GM21529 (cell line): ENCODE measurements around the gene RPLP2.

ENCODE experiments used
- ATAC-seq: cut with Tn5 transposase; IDR thresholded peaks from one replicate; pipeline ENCODE4 v1.9.1; 2021; ENCODE audit not compliant: unreplicated experiment

The RPLP2 gene

DNA sequence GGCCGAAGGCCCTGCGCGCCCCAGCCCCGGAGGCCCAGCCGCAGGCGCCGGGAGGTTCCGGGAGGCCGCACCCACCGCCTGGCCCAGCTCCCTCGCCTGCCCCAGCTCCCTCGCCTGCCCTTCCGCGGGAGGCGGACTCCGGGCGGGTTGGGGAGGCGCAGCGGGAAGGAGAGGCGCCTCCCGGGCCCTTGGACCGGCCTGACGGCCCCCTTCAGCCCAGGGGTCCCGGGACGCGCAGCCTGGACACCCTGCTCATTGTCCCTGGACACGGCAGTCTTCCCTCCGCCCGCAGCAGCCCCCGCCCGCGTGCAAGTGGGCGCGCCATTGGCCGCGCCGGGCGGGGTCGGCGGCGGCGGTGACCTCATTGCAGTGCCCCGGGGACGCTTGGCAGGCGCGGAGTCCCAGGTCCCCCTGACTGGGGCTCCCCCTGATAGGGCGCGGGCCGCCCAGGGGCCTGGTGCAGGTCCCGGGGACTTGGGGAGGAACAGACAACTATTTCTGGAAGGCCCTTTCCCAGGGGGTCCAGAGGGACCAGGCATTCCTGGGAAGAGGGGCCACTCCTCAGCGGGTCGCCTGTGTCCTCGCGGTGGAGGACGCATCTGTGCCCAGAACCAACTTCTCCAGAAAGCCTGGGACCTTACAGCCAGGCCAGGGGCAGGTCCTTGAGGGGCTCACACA lies 23.5 kb downstream of the RPLP2 start:
- ATAC-seq: peak; percentile 24

DNA sequence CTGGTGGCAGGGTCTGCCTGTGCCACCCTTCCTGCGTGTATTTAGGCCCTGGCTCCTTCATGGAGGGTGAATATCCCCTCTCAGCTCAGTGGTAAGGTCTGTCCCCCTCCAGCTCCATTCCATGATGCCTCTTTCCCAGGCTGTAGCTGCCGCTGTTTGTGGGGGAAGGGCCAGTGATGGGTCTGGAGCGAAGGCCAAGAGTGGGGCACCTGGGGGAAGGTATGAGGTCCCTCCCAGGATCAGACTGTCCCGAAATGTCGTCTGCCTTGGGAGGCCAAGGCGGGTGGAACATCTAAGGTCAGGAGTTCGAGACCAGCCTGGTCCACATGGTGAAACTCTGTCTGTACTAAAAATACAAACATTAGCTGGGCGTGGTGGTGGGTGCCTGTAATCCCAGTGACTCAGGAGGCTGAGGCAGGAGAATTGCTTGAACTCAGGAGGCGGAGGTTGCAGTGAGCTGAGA lies 24.1 kb downstream of the RPLP2 start:
- ATAC-seq: no peak

DNA sequence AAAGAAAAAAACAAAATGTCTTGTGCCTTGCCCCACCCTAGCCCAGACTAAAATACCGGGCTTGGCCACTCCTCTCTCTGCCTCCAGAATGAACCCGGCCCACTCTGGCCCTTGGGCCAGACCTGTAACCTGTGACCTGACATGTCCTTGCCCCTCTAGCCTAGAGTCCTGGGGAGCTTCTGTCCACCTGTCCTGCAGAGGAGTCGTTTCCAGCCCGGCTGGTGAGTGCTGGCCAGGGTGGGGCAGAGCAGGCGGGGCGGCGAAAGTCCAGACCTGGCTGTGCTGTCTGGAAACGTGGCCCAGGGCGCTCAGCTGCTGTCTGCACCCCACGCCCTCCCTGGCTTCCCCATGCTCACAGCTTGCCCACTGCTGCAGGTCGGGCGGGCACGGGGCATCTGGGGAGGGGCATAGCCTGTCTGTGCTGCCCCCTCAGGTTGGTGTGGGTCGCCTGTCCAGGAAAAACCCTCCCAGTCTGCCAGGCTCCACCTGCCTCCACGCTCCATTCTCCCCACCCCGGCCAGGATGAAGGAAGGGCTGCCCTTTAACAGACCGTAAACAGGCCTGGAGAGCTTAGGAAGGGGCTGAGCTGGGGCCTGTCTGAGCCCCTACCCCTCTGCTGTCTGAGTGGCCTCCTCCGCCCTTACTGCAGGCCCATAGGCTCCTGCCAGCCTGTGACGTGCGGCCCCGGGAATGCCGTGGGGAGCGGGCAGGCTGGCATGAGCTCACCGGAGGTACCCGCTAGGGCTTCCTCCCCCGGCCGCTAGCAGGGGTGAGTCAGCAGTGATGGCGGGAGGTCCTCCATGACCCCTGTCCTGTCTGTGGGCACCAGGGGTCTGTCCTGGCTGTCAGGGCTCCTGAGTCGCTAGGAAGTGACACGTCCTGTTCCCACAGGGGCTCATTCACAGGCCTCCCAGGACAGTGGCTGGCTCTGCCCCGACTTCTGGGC lies 24.9 kb downstream of the RPLP2 start:
- ATAC-seq: no peak

DNA sequence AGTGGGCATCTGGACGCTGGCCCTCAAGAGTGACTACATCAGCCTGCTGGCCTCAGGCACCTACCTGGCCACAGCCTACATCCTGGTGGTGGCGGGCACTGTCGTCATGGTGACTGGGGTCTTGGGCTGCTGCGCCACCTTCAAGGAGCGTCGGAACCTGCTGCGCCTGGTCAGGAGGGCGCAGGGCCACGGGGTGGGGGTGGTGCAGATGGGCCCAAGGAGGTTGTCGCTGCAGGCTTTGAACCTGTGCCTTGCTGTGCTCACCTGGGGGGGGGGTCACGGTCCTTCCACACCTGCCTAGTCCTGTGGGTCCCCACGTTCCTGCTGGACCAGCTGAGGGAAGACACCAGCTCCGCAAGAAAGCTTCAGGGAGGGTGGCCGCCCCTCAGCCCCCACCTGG lies 26.5 kb downstream of the RPLP2 start:
- no peak for ATAC-seq

DNA sequence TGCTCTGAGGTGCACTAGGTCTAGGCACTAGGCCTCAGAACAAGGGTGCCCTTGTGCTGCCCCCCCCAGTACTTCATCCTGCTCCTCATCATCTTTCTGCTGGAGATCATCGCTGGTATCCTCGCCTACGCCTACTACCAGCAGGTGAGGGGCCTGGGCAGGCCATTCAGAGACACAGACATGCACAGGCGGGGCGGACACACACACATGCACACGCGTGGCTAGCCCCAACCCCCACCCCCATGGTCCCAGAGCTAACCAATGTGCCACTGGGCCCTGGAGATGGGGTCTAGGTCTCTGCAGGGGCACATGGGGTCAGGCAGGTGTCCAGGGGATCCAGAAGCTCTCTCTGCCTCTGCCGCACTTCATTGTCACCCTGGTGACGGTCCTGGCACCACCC lies 26.9 kb downstream of the RPLP2 start:
- no peak for ATAC-seq

DNA sequence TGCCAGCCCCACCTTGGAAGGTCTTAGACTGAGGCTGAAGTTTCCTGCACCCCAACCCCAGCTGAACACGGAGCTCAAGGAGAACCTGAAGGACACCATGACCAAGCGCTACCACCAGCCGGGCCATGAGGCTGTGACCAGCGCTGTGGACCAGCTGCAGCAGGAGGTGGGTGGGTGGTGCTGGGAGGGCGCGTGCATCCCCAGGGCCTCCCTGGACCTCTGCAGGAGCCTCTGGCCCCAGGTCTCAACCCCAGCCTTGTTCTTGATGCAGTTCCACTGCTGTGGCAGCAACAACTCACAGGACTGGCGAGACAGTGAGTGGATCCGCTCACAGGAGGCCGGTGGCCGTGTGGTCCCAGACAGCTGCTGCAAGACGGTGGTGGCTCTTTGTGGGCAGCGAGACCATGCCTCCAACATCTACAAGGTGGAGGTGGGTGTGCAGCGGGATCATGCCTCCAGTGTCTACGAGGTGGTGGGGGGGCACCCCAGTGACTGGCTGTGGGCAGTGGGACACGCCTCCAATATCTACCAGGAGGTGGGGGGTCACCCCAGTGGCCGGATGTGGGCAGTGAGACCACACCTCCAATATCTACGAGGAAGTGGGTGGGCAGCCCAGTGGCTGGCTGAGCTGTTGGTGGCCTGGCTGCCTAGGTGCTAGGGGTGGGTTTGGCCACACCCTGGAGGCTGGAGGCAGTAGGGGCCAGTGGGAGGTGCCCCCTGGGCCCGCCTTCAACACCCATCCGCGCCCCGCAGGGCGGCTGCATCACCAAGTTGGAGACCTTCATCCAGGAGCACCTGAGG lies 27.6 kb downstream of the RPLP2 start:
- no peak for ATAC-seq

DNA sequence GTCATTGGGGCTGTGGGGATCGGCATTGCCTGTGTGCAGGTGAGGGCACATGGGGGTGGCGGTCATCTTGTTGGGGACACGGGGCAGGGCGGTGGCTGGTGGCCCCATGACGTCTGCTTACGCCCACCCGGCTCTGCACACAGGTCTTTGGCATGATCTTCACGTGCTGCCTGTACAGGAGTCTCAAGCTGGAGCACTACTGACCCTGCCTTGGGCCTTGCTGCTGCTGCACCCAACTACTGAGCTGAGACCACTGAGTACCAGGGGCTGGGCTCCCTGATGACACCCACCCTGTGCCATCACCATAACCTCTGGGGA lies 28.2 kb downstream of the RPLP2 start:
- no peak for ATAC-seq

DNA sequence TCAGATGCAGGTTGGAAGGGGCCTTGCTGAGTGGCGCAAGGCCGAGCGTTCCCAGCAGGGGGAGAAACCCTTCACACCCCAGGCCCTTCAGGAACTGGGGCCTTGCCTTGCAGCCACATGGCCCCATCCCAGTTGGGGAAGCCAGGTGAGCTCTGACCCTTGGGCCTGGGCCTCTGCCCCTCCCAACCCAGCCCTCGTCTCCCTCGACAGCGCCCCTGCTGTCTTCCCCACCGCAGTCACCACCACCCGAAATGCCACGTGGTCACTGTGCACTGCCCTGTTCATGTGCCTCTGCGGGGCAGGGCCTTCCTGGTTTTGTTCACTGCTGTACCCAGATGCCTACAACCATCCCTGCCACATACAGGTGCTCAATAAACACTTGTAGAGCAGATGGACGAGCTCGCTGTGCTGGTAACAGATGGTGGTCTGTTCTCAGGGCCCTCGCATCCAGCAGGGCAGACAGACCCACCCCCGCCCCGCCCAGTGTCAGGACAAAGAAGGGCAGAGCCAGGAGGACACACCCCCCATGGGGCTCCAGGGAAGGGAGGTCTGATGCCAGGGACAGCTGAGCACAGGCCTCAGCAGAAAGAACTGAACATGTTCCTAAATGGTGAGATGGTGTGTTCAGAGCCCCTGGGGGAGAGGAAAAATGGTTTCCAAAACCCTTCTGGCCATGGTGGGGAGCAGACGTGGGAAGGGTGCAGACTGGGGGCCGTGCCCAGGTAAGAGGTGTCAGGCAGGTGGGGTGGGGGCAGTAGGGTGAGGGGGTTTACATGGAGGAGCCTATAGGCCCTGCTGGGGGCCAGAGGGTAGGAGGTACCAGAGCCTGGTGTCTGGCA lies 28.9 kb downstream of the RPLP2 start:
- ATAC-seq: no peak

DNA sequence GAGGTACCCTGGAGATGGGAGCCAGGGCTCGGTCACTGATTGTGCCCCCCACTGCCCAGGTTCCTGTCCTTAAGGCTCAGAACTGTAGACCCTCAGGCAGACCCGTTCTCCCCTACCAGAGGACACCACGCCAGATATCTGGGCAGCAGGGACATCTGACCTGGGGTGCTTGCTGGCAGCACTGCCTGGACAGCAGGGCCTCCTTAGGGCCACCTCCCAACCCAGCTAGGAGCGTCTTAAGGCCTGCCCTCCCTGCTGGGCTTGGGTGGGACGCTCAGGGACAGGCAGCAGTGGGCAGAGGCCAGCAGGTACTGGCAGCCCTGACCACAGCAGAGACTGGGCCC lies 29.5 kb downstream of the RPLP2 start:
- ATAC-seq: no peak

DNA sequence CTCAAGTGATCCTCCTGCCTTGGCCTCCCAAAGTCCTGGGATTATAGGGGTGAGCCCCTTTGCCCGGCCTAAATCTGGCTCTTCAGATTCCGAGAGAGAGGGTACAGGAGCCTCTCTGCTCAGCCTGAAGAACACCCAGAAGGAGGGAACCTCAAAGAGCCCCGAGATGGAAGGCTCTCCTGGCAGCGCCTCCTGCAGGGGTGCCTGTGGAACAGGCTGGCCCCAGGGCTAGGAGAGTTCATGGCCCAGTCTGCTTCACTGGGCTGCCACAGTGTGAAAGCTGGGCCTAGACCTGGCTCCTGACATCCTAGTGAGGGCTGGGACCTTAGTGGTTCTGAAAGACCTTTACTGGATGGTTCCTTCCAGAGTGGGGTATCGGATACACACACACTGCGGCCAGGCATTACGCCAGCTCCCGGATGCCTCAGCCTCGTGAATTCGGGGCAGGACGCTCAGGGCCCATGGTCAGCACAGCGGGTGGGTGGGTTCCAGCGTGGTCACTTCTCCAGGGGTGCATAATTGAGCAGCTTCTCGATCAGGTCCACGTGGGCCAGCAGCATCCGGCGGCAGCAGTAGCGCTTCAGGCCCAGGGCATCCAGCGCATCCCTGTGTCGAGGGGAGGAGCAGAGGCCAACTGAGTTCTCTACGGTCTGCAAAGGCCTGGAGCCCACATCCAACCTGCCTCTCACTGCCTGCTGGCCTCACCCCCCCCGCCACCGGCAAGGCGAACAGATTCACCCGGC lies 30.3 kb downstream of the RPLP2 start:
- ATAC-seq: no peak

DNA sequence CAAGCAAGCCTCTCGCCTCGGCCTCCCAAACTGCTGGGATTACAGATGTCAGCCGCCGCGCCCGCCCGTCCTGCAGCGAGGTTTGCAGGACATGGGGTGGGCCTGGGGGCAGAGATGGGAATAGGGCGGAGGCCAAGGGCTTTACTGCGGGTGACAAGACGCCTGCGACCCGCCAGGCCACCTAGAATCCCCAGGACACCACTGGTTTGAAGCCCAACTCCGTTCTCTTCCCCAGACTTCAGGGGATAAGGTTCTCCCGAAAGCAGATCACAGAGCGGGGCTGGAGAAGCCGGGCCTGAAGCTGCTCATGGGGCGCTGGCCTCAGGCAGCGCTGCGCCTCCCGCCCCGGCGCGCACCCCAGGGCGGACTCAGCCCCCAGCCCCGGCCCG lies 32.2 kb downstream of the RPLP2 start:
- peak; percentile 29 for ATAC-seq

DNA sequence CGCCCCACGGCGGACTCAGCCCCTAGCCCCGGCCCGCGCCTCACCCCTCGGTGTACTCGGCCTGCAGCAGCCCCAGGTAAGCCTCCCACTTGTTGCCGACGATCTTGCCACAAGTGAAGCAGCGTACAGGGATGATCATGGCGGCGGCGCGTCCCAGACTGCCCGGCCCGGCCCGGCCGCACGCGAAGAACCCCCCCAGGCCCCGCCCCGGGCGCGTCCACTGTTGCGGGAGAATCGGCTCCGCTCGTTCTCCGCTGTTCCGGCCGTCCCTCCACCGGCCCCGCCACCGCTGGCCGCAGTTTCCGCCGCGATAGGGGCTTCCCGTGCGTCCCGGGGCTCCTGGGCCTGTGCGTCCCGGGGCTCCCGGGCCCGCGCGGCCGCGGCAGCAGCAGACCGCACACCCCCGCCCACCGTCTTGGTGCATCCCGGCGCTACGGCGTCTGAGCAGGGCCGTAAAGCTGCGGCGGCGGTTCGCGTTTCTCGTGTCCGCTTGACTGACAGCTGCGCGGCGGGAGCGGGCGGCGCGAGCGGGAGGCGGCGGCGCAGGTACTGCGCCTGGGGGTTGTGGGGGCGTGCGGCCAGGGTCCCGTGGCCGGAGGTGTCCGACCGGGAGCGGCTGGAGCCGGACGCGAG lies 32.7 kb downstream of the RPLP2 start, which contains the start of the genes POLR2L and TSPAN4:
Gene POLR2L (minus strand): TSS at position 160 of the 633 bp plus-strand sequence. CDS start 21 bp downstream, at position 139.
Gene TSPAN4 (plus strand): TSS at position 483 of the 633 bp plus-strand sequence. CDS start 7,453 bp downstream, outside the sequence.
- peak; percentile 60 for ATAC-seq

DNA sequence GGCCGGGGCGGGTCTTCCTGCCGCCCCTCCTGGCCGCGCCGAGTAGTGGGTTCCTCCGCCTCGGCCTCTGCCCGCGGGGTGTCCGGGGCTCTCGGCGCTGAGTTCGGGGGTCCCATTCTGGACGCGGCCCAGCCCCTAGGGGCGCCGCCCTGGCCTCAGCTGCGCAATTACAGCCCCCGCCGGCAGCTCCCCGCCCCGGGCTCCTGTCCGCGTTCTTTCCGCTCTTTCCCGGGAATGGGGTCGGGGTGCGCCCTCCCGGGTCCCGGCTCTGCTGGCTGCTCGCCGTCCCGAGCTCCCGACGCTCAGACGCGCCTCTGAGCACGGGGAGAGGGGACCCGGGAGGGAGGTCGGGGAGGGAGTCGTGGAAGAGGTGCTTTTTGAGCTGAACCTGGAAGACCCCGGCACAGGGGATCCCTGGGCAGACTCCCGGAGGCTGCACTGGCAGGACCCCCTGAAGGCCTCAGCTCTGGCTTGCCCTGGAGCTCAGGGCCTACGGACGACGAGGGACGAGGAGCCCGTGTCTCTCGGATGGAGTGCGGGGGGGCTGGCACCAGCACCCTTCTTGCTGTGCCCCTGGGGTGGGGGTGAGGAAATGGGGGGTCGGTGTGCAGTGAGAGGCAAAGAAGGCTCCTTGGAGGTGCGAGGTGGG lies 33.4 kb downstream of the RPLP2 start:
- ATAC-seq: no peak

DNA sequence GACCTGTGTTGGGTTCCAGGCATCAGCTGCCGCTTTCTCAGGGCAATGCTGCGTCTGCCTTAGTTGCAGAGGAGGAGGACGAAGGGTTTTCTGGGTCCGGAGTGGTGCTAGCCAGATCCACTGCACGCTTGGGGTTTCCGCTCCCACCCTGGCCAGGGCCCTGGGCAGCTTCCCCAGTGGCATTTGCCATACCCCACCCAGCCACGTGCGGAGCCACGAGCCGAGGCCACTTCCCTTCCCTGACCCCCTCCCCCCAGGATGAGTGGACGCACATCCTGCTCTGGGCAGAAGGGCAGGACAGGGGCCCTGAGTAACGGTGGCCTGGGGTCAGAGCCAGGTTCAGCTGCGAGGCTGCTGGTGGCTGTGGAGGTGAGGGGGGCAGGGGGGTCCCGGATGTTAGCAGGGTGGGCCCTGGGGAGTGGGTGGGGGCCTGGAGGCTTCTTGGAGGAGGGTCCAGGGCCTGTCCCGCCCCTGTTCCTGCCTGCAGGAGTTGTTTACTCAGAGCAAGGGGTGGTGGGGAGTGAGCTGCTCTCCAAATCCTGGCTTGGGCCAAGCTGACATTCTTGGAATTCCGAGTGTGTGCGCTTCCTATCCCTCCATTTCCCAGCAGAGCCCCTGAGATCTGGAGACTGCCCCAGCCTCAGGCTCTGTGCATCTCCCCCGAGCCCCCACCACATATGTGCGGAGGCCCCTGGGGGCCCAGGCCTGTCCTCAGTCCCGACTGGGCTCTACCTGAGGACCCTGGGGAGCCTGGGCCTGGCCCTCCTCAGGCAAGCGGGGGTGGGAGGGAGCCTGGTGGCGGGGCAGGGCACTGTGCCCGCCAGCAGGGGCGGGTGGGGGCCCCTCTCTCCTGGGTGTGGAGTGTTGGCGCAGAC lies 34.3 kb downstream of the RPLP2 start:
- no peak for ATAC-seq

DNA sequence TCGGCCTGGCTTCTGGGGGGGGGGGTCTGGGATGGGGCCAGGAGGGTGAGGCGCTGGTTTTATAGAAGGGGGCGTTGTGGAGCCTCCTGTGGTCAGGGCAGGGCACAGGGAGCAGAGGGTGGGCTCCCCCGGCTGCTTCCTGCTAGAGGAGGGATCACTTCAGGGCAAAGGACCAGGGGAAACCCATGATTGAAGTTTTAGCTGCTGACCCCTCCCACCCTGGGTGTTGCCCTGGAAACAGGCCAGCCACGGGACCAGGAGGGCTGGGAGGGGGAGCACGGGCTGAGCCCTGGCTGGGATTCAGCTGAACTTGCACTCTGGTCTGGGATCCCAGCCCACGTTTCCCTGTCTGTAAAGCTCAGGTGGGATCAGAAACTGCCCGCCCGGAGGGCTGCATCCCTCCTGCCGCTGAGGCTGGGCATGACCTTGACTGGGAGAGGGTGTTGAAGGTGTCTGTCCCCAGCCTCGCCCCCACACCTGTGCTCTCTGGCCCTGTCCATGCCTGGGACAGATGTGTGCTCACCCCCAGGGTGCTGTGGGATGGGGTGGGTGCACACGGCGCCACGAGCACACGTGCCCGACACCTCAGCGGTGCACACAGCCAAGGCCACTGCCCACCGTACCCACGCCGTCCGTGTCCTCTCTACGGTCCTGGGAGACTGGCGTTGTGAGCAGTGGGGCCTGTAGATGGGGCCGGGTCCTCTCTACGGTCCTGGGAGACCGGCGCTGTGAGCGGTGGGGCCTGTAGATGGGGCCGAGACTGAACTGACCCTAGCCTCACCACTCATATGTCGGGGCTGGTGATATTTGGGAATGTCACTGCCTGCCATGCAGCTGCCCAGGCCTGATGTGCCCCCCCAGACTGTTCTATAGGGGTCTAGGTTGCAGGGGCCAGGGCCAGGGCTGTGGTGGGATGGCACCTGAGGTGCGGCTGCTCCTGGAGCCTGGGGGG lies 35.2 kb downstream of the RPLP2 start:
- ATAC-seq: no peak

DNA sequence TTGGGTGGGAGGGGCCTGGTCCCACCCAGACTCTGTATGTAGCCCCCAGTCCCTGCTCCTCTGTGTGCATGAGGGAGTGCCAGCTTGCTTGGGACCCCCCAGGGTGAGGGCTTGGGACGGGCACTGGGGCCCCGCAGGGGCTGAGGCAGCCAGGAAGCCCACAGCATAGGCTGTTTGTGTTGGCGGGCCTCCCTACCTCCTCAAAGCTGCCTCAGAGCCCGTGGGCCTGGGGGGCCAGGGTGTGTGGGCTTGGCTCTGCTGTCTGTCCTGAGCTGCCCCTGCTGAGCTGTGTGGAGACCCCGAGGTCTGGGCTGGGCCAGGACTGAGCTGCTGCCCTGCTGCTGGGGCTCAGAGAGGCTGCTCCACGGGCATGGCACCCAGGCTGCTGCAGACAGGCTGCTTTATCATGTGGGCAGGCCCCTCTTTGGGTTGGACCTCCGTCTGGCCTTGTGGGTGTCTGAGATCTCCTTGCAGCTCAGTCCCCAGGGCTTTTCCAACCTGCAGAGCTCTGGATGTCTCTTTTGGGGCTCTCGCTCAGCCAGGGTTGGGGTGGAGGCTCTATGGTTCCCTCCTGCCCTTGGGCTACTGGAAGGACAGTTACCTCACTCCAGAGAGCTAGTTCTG lies 36.2 kb downstream of the RPLP2 start:
- ATAC-seq: no peak
